Activated CD4-positive, alpha-beta memory T cell treated with anti-CD3 and anti-CD28 coated beads, Interleukin-2, amount 10 ng/mL, durations not matched to agents 7 days and 5 days (primary cell): ENCODE results near the gene CYSTM1. TPM values are rescaled to one million over a fixed set of nuclear protein-coding genes. Genes with fewer than 3 reads are reported as not detected.

Experiments
- CTCF ChIA-PET: fragments of 350-600 bp; sonication (Branson Sonifier 250); formaldehyde crosslinking; loops from one replicate; lab custom pipeline; 2021; ENCODE audit warnings: antibody characterized with exemption, inconsistent platforms; lab: Charles Lee
- POLR2A ChIA-PET: fragments of 350-600 bp; sonication (Branson Sonifier 250); formaldehyde crosslinking; loops from one replicate; lab custom pipeline; 2021; ENCODE audit warnings: antibody characterized with exemption; lab: Charles Lee
- DNase-seq: peaks from one replicate; pipeline ENCODE4 v3.0.0-alpha.2; 2020
- H3K27ac Mint-ChIP-seq: one replicate; pipeline ENCODE4 v1.8.0; 2021; ENCODE audit warnings: mild to moderate bottlenecking, mixed read lengths
- H3K27me3 Mint-ChIP-seq: one replicate; pipeline ENCODE4 v1.8.0; 2021; ENCODE audit warnings: mixed read lengths
- H3K36me3 Mint-ChIP-seq: one replicate; pipeline ENCODE4 v1.8.0; 2021; ENCODE audit warnings: low read depth, mixed read lengths
- H3K4me1 Mint-ChIP-seq: one replicate; pipeline ENCODE4 v1.8.0; 2021; ENCODE audit warnings: mixed read lengths
- H3K4me3 Mint-ChIP-seq: one replicate; pipeline ENCODE4 v1.8.0; 2021; ENCODE audit warnings: mild to moderate bottlenecking, mixed read lengths
- H3K9me3 Mint-ChIP-seq: one replicate; pipeline ENCODE4 v1.8.0; 2021; ENCODE audit warnings: mixed read lengths
- total RNA-seq, 2 experiments: library from RNA; stranded (reverse); gene quantifications; one replicate each; pipeline ENCODE4 v1.2.3, GENCODE V29; 2021

Gene CYSTM1
- total RNA-seq, 2 experiments from 2014 or later: 20.1 to 22.3 TPM

DNA sequence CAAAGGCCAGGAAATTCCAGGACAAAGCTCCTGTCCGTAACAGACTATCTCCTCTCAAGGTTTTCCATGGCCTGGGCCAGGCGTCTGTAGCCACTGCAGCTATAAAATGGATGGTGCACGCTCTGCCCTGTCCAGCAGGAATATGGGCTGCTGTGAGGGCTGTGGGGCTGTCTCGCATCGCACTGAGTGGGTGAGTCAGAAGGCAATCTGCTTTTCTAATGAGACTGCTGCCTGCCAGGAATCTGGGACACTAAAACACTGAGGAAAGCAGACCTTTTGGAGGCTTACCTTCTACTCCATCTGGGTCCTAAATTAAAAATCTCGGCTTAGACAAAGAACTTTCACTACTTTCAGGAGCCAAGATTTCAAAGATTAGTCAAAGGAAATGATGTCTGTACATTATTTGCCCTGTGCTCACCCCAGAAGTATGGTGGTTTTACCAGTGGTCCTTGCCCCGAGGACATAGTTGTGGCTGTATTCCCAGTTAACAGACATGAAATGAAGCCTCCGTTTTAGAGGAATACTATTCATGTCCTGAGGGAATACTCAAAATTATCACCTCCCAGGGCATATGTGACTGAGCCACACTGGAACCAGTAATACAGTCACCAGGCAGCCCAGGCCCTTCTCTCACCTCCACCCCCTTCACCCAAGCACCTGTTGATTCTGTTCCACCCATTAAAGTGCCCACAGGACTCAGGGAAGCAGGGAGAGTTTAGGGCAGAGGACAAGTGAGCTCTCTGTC, 71.6 kb downstream of the CYSTM1 start:
- no peak overlapping the region for H3K4me3 Mint-ChIP-seq
- H3K9me3 Mint-ChIP-seq: no peaks in the 10 kb centered on the region
- no peaks in the 10 kb centered on the region for H3K27me3 Mint-ChIP-seq
- peaks cover 50% of the 10 kb centered on the region for H3K36me3 Mint-ChIP-seq
- peaks cover 57% of the 10 kb centered on the region for H3K4me1 Mint-ChIP-seq
- no peak overlapping the region for H3K27ac Mint-ChIP-seq
- CTCF ChIA-PET: interaction anchor here (1.1 to 28.6 kb wide), 6 partner anchors 10 to 112 kb away, joined by 4 to 951 read pairs (median 20); partner anchors contain the start of genes HBEGF and SLC4A9
- POLR2A ChIA-PET: interaction anchor here (0.8 to 4.5 kb wide), 7 partner anchors 11 to 155 kb away, joined by 3 to 34 read pairs (median 7); partner anchors contain the start of genes ANKHD1 and HBEGF
- DNase-seq: no peak

DNA sequence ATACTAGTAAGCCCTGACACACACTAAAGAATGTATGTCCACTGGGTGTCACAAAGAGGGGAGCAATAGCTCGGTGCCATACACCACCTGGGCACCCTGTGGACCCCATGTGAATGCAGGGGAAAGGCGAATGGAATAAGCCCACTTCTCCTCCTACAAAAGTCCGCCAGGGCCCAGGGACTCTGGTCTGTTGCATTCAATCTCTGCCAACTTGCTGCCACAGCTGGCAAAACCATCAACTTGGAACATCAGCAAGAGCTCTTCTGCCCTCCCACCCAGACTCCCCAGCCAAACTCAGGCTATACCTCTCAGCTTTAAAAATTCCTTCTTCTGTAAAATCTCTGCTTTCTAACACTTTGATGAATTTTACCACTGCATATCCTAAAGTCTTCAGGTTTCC, 73.4 kb downstream of the CYSTM1 start:
- Mint-ChIP-seq H3K27ac (no peak overlapping the region), H3K9me3 (no peaks in the 10 kb centered on the region), H3K36me3 (peaks cover 64% of the 10 kb centered on the region), H3K27me3 (no peaks in the 10 kb centered on the region), H3K4me1 (peaks cover 57% of the 10 kb centered on the region), H3K4me3 (no peak overlapping the region)
- POLR2A ChIA-PET: interaction anchor here (0.6 to 4.9 kb wide), 4 partner anchors 13 to 103 kb away, joined by 3 to 36 read pairs (median 11); partner anchors contain the start of gene HBEGF
- CTCF ChIA-PET: interaction anchor here (0.8 to 28.6 kb wide), 2 partner anchors 13 to 98 kb away, joined by 4 to 951 read pairs; partner anchors contain the start of gene HBEGF
- no peak for DNase-seq

DNA sequence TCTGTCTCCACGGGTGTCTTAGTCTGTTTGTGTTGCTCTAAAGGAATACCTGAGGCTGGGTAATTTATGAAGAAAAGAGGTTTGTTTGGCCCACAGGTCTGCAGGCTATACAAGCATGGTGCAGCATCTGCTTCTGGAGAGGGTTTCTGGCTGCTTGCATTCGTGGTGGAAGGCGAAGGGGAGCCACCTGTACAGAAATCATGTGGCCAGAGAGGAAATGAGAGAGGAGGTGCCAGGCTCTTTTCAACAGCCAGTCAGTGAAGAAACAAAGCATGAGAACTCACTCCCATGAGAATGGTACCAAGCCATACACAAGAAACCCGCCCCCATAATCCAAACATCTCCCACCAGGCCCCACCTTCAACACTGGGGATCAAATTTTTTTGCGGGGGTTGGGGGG, 74.5 kb downstream of the CYSTM1 start:
- H3K27me3 Mint-ChIP-seq: no peaks in the 10 kb centered on the region
- peaks cover 63% of the 10 kb centered on the region for H3K36me3 Mint-ChIP-seq
- ChIA-PET CTCF (interaction anchor here (28.6 kb wide), 1 partner anchor 97 kb away, joined by 951 read pairs; the partner anchor contains the start of gene HBEGF), POLR2A (interaction anchor here (4.5 to 4.9 kb wide), 2 partner anchors 12 to 102 kb away, joined by 15 to 36 read pairs; no protein-coding TSS in a partner anchor)
- no peak overlapping the region for H3K4me3 Mint-ChIP-seq
- H3K27ac Mint-ChIP-seq: peak overlapping the region; percentile 48
- peak; percentile 33 for DNase-seq
- no peaks in the 10 kb centered on the region for H3K9me3 Mint-ChIP-seq
- peaks cover 54% of the 10 kb centered on the region for H3K4me1 Mint-ChIP-seq

DNA sequence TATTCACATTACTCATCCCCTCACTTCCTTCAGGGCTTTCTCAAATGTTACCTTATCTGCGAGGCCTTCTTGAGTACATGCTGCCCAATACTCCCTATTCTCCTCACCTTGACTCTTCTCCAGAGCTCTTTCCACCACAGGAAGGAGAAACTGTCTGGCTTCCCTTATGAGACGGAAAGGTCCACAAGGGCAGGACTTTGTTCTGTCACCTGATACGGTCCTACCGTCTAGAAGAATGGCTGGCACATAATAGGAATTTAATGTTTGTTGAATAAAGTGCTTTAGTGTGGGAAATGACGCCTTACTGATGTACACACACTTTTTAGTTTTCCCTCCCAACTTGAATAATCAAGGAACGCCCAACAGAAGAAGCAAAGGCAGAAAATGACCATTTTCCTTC, 75.4 kb downstream of the CYSTM1 start:
- H3K4me1 Mint-ChIP-seq: peaks cover 46% of the 10 kb centered on the region
- no peaks in the 10 kb centered on the region for H3K27me3 Mint-ChIP-seq
- peak overlapping the region; percentile 48 for H3K27ac Mint-ChIP-seq
- ChIA-PET CTCF (interaction anchor here (0.7 to 28.6 kb wide), 3 partner anchors 11 to 96 kb away, joined by 3 to 951 read pairs (median 5); partner anchors contain the start of gene HBEGF), POLR2A (interaction anchor here (0.6 to 4.9 kb wide), 4 partner anchors 11 to 101 kb away, joined by 3 to 40 read pairs (median 26); partner anchors contain the start of gene HBEGF)
- H3K4me3 Mint-ChIP-seq: peak overlapping the region; percentile 5
- no peak for DNase-seq
- H3K36me3 Mint-ChIP-seq: peaks cover 56% of the 10 kb centered on the region
- H3K9me3 Mint-ChIP-seq: no peaks in the 10 kb centered on the region

DNA sequence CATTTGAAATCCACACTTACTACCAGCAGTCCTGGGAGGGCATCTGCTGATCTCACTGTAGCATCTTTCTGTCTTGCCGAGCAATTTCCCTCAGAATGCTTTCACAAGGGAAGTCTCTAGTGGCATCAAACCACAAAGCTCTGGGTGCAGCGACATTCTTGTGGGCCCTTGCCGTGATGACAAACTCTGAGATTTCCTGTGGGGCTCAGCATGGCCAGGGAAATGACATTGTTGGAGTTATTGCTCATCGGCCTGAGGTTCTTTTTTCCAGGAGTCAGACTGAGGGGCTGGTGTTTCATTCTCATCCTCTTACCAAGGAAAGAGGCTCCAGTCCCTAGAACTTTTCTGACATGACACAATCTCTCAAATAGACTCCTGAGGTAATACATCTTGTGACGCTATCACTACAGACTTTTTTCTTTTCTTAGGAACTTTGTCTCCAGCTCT, 76.6 kb downstream of the CYSTM1 start:
- Mint-ChIP-seq H3K36me3 (peaks cover 45% of the 10 kb centered on the region), H3K4me1 (peaks cover 34% of the 10 kb centered on the region), H3K9me3 (no peaks in the 10 kb centered on the region), H3K27me3 (no peaks in the 10 kb centered on the region), H3K4me3 (peak overlapping the region; percentile 48), H3K27ac (peak overlapping the region; percentile 94)
- peak; percentile 86 for DNase-seq
- CTCF ChIA-PET: interaction anchor here (1.1 to 28.6 kb wide), 4 partner anchors 10 to 95 kb away, joined by 4 to 951 read pairs (median 4); partner anchors contain the start of genes HBEGF and PFDN1
- POLR2A ChIA-PET: interaction anchor here (0.7 to 4.9 kb wide), 8 partner anchors 10 to 448 kb away, joined by 3 to 40 read pairs (median 5); partner anchors contain the start of genes HBEGF, IK, NDUFA2 and PFDN1

DNA sequence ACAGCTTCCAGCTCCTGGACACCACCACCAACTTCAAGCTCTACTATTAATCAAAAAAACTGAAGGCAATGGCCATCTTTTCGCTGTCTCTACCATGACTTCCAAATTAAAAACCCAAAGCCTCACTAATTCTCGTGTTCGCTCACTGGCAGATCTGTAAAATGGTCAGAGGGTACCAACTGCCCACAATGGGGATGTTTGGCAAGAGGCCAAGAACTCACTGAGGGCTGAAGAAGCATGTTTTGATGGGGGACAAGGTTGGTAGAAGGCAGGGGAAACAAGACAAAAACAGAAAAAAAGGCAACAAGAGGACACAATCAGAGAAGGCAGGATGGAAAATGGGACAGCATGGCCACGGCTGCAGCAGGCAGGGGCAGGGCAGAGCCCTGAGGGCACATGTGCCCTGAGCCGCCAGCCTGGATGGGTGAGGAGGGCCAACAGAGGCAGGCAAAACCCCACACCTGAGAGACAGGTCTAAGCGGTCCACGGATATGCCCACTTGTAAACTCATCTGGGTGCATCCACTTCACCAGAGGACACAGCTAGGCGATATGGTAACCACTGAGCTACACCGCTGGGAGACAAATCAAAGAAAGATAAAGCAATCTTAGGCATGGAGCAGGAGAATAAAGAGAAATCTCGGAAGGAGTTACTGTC, 77.6 kb downstream of the CYSTM1 start:
- H3K9me3 Mint-ChIP-seq: no peaks in the 10 kb centered on the region
- ChIA-PET POLR2A (interaction anchor here (0.7 to 4.9 kb wide), 8 partner anchors 9 to 447 kb away, joined by 3 to 40 read pairs (median 4); partner anchors contain the start of genes HBEGF, IK, NDUFA2 and PFDN1), CTCF (interaction anchor here (1.1 to 28.6 kb wide), 5 partner anchors 8 to 106 kb away, joined by 4 to 951 read pairs (median 7); partner anchors contain the start of gene HBEGF)
- H3K27me3 Mint-ChIP-seq: no peaks in the 10 kb centered on the region
- peaks cover 31% of the 10 kb centered on the region for H3K4me1 Mint-ChIP-seq
- peaks cover 47% of the 10 kb centered on the region for H3K36me3 Mint-ChIP-seq
- no peak for DNase-seq
- H3K4me3 Mint-ChIP-seq: peak overlapping the region; percentile 4
- H3K27ac Mint-ChIP-seq: peak overlapping the region; percentile 94

DNA sequence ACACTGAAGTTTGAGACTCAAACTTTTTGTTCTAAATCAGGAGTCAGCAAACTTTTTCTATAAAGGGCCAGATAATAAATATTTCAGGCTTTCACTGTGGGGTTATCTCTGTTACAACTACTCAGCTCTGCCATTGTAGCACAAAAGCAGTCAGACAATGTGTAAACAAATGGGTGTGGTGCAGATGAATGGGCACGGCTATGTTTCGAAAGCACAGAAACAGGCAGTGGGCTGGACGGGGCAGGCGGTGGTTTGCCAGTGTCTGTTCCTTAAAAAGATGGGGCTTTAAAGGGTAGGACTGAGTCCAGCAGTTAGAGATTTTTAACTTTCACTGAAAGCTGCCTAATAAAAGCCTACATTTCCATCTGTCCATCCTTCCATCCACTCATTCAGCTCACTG, 79.0 kb downstream of the CYSTM1 start:
- POLR2A ChIA-PET: interaction anchor here (0.6 to 1.4 kb wide), 5 partner anchors 49 to 261 kb away, joined by 3 to 4 read pairs (median 3); partner anchors contain the start of genes ANKHD1, HBEGF and PFDN1
- DNase-seq: no peak

DNA sequence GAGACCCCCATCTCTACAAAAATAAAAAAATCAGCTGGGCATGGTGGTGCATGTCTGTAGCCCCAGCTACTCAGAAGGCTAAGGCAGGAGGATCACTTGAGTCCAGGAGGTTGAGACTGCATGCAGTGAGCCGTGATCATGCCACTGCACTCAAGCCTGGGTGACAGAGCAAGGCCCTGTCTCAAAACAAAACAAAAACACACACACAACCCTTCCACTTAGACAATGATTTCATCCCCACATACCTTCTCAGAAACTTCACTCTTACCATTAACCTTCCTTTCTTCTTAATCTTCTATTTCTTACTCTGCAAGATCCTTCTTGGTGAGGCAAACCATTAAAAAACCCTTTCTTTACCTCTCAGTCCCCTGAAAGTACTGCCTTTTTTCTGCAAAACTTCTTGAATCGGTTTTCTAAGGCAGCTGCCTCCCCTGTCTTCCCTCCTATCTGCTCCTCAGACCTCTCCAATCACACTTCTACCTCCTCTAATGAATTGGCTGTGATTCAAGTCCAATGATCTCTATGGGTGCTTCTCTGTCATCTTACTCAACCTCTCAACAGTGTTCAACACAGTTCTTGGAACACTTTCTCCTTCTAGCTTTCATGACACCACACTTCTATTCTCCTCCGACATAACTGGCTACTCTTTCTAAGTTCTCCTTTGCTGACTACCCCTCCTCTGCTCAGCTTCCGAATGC, 80.6 kb downstream of the CYSTM1 start:
- Mint-ChIP-seq H3K36me3 (peaks cover 52% of the 10 kb centered on the region), H3K27me3 (no peaks in the 10 kb centered on the region), H3K4me1 (peaks cover 39% of the 10 kb centered on the region), H3K9me3 (no peaks in the 10 kb centered on the region), H3K4me3 (no peak overlapping the region), H3K27ac (no peak overlapping the region)
- no peak for DNase-seq
- ChIA-PET CTCF (interaction anchor here (0.7 to 28.6 kb wide), 5 partner anchors 11 to 117 kb away, joined by 3 to 951 read pairs (median 8); partner anchors contain the start of gene HBEGF), POLR2A (interaction anchor here (1.2 to 1.4 kb wide), 2 partner anchors 11 to 48 kb away, joined by 3 to 5 read pairs; partner anchors contain the start of gene PFDN1)

More for the DNA sequence above, 79.0 kb downstream of the CYSTM1 start:
- peaks cover 40% of the 10 kb centered on the region for H3K4me1 Mint-ChIP-seq
- H3K27ac Mint-ChIP-seq: no peak overlapping the region
- no peaks in the 10 kb centered on the region for H3K27me3 Mint-ChIP-seq
- no peak overlapping the region for H3K4me3 Mint-ChIP-seq
- H3K36me3 Mint-ChIP-seq: peaks cover 54% of the 10 kb centered on the region
- CTCF ChIA-PET: interaction anchor here (0.8 to 28.6 kb wide), 3 partner anchors 9 to 105 kb away, joined by 3 to 951 read pairs (median 8); partner anchors contain the start of gene HBEGF
- H3K9me3 Mint-ChIP-seq: no peaks in the 10 kb centered on the region

DNA sequence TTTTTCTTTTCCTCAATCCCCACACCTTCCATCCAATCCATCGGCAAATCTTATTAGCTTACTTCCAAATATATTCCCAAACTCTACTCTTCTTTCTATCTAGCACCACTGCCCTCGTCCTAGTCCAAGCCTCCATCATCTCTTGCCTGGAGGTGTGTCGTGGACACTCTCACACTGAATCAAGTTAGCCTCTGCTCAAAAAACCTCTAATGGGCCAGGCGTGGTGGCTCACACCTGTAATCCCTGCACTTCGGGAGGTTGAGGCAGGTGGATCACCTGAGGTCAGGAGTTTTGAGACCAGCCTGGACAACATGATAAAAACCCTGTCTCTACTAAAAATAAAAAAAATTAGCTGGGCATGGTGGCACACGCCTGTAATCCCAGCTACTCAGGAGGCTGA, 81.7 kb downstream of the CYSTM1 start:
- H3K4me3 Mint-ChIP-seq: no peak overlapping the region
- ChIA-PET CTCF (interaction anchor here (1.0 to 28.6 kb wide), 6 partner anchors 10 to 89 kb away, joined by 4 to 951 read pairs (median 6); partner anchors contain the start of gene HBEGF), POLR2A (interaction anchor here (0.6 to 1.4 kb wide), 5 partner anchors 11 to 90 kb away, joined by 3 to 5 read pairs (median 3); partner anchors contain the start of genes HBEGF and PFDN1)
- no peaks in the 10 kb centered on the region for H3K27me3 Mint-ChIP-seq
- no peak for DNase-seq
- H3K4me1 Mint-ChIP-seq: peaks cover 46% of the 10 kb centered on the region
- H3K27ac Mint-ChIP-seq: no peak overlapping the region
- H3K9me3 Mint-ChIP-seq: no peaks in the 10 kb centered on the region
- H3K36me3 Mint-ChIP-seq: peaks cover 50% of the 10 kb centered on the region

DNA sequence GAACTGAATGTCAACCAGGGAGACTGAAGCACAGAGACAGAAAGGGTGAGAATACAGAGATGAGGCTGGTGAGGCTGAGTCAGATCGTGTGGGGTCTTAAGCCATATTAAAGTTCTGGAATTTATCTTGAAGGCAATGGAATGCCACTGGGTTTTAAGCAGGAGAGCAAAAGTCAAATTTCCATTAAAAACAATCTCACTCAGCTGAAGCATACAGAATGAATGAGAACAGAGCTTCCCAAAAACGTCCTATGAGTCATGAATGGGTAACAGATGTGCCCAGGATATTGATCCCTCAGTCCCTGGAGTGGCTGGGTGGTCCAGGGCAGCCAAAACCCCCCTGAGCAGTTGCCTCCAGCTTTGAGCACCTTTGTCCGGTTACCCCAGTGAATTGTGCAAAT, 83.0 kb downstream of the CYSTM1 start:
- ChIA-PET POLR2A (interaction anchor here (1.3 to 1.4 kb wide), 2 partner anchors 12 to 89 kb away, joined by 3 to 4 read pairs; partner anchors contain the start of gene HBEGF), CTCF (interaction anchor here (0.6 to 28.6 kb wide), 4 partner anchors 12 to 88 kb away, joined by 3 to 951 read pairs (median 12); partner anchors contain the start of gene HBEGF)
- Mint-ChIP-seq H3K36me3 (peaks cover 46% of the 10 kb centered on the region), H3K4me1 (peaks cover 57% of the 10 kb centered on the region), H3K9me3 (no peaks in the 10 kb centered on the region), H3K27me3 (no peaks in the 10 kb centered on the region), H3K4me3 (no peak overlapping the region), H3K27ac (peak overlapping the region; percentile 92)
- no peak for DNase-seq

DNA sequence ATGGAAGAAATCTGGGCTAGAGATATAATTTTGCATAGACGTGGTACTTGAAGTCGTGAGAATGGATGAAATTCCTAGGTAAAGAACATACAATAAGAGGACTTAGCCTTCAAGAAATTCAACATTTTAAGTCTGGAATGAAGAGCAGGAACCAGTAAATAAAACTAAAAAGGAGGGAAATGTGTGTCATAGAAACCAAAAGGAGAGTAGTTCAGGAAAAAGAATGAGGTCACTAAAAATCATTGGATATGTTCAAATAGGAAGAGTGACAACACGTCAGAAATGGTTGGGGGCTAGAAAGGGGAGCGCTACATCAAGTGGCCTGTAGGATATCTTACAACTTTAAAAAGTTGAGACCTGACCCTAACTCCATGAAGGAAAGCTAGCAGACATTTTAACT, 83.9 kb downstream of the CYSTM1 start:
- H3K27me3 Mint-ChIP-seq: no peaks in the 10 kb centered on the region
- POLR2A ChIA-PET: interaction anchor here (3.5 to 4.4 kb wide), 2 partner anchors 9 to 44 kb away, joined by 20 to 36 read pairs; partner anchors contain the start of gene PFDN1
- H3K4me1 Mint-ChIP-seq: peaks cover 61% of the 10 kb centered on the region
- no peaks in the 10 kb centered on the region for H3K9me3 Mint-ChIP-seq
- CTCF ChIA-PET: interaction anchor here (3.1 to 28.6 kb wide), 2 partner anchors 15 to 87 kb away, joined by 19 to 951 read pairs; partner anchors contain the start of gene HBEGF
- H3K4me3 Mint-ChIP-seq: no peak overlapping the region
- H3K36me3 Mint-ChIP-seq: peaks cover 42% of the 10 kb centered on the region
- DNase-seq: no peak
- H3K27ac Mint-ChIP-seq: peak overlapping the region; percentile 92
